Activated T-cell treated with anti-CD3 and anti-CD28 coated beads for 1 hour (primary cell): ENCODE results near the gene FAM151A.

Experiments used
- DNase-seq: peaks from one replicate; pipeline ENCODE4 v3.0.0-alpha.2; 2020; ENCODE audit warnings: low read depth

Gene FAM151A

GRCh38 chr1:54623216-54624007 is at the start of gene FAM151A:
Gene FAM151A (minus strand): TSS chr1:54623525. CDS start chr1:54623395, 130 bp downstream.
- no peak for DNase-seq

- peak; percentile 50 for DNase-seq
Observed at GRCh38 chr1:54671985-54672608, 48.8 kb upstream of the FAM151A start.

DNA sequence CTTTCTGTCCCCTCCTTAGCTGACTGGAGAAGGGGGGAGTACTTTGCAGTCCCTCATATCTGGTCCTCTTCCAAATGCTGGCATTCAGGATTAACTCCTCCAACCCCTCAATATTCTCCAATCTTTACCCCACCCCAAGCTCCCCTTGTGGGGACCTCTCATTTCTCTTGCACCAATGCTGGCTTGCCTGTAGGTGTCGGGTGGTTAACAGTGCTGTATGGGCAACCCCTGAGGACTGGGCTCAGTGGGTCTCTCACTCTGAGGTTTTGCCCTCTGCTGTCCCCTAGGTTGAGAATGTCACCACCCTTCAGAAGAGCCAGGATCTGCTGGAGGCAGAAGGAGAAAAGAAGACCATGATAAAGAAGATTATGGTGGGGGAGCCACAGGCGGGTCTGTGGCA is 45.2 kb upstream of the FAM151A start:
- DNase-seq: no peak

DNA sequence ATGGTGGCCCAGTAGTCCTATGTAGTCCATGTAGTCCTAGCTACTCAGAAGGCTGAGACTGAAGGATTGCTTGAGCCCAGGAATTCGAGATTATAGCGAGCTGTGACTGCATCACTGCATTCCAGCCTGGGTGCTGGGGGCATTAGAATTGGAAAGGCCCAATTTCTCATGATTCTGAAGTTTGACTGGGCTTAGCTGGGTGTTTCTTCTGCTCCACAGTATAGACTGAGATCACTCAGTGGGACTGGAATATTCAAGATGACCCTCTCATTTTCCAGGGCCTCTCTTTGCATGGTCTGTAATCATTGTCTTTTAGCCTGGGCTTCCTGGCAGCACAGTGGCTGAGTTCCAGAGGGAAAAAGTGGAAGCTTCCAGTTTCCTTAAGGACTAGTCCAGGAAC is 44.5 kb upstream of the FAM151A start:
- no peak for DNase-seq

GRCh38 chr1:54666333-54666732 is 43.0 kb upstream of the FAM151A start:
- DNase-seq: no peak

- no peak for DNase-seq
Observed at GRCh38 chr1:54665852-54666251, 42.5 kb upstream of the FAM151A start.

- DNase-seq: no peak
Observed at GRCh38 chr1:54664364-54664763, 41.0 kb upstream of the FAM151A start.

DNA sequence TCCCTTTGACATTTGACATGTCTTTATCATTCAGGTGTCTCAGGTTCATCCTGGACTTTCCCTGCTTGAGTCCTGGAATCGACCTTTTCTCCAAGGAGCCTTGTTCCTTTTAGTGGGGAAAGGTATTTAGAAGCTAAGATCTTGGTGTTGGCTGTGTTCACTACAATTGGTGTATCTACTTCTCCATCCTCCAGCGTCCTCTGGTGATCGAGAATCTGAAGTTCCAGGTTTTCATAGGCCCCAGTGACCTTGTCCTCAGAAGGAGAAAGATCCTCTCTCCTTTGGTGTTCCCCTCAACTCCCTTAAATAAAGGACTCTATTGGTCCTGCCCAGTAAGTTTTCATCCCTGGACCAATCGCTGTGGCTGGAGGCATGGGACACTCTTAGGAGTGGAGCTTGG is 40.4 kb upstream of the FAM151A start:
- no peak for DNase-seq

- DNase-seq: no peak
Observed at GRCh38 chr1:54658164-54658913, 35.0 kb upstream of the FAM151A start.

DNA sequence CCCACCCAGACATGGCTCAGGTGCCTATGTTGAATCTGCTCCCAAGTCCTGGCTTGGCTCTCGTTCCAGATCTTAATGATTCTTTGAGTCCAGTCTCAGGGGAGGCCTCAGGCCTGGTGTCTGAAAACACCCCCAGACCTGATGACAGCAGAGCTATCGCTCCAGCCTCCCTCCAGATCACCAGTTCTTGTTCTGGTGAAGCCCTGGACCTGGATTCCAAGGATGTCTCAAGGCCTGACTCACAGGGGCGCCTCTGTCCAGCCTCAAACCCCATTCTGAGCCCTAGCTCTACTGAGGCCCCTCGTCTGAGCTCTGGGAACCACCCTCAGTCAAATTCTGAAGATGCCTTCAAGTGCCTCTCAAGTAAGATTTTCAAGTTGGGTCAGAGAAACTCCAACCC is 29.7 kb upstream of the FAM151A start:
- DNase-seq: no peak

GRCh38 chr1:54652168-54652567 is 28.8 kb upstream of the FAM151A start:
- no peak for DNase-seq

DNA sequence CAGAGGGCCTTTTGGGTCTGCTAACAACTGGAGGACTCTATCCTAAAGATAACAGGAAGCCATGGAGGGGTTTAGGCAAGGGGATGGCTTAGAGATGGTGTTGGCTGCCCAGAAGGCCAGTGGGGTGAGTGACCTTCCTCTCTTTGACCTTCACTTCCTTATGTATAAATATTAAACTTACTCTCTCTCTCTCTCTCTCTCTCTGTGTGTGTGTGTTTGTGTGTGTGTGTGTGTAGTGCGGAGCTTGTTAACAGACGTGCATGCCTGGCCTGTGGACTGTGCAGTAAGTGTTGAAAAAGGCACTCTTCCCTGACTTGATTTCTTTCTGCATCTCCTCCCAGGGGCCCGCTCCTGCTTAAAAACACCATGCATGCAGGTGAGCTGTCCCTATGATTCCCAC is 28.3 kb upstream of the FAM151A start:
- no peak for DNase-seq

DNA sequence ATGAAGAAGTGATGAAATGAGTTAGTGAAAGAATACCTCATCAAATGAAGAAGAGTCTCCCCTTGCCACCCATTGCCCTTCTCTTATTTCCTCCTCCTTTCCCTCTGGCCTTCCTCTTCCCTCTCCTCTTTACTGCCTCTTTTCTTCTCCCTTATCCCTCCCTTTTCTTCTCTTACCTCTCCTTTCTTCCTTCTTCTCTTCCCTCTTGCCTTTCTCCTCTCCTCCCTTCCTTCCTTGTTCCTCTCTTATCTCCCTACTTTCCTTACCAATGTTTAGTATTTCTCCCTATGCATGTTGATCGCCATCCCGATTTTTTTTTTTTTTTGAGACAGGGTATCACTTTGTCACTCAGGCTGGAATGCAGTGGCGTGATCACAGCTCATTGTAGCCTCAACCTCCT is 27.1 kb upstream of the FAM151A start:
- DNase-seq: no peak

DNA sequence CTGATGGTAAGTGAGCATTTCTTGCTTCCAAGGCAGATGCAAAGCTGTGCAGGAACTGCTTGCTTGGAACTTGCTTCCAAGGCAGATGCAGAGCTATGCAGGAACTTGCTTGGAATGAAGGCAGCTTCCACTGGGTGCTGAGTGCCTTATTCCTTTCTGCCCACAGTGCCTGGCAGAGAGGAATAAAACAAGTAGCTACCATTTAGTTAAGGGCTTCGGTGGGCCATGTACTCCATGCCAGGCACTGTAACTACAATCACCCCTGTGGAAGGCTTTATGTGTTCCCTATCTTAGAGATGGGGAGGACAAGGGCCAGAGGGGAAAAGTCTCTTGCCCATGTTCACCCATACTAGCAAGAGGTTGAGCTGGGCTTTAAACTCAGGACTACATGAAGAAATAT is 26.6 kb upstream of the FAM151A start:
- DNase-seq: no peak

GRCh38 chr1:54649130-54649898 is 26.0 kb upstream of the FAM151A start:
- DNase-seq: no peak

GRCh38 chr1:54645806-54646676 is 22.7 kb upstream of the FAM151A start:
- DNase-seq: no peak

GRCh38 chr1:54643736-54644135 is 20.4 kb upstream of the FAM151A start:
- no peak for DNase-seq

GRCh38 chr1:54640863-54641836 is 17.8 kb upstream of the FAM151A start, which contains the start of gene MROH7:
Gene MROH7 (plus strand): TSS chr1:54641786. CDS start chr1:54652927, 11,141 bp downstream.
- no peak for DNase-seq

- no peak for DNase-seq
Observed at GRCh38 chr1:54640361-54640760, 17.0 kb upstream of the FAM151A start.
